ENCODE data around the gene KRTAP10-1. TPM values are rescaled to one million over a fixed set of nuclear protein-coding genes. Genes with fewer than 3 reads are reported as not detected.

KRTAP10-1 gene
- total and polyA plus RNA-seq, 2 of the 13 experiments (the other 11 are each of a cell fraction or from before 2014, with no cell fraction given), result not detected

DNA sequence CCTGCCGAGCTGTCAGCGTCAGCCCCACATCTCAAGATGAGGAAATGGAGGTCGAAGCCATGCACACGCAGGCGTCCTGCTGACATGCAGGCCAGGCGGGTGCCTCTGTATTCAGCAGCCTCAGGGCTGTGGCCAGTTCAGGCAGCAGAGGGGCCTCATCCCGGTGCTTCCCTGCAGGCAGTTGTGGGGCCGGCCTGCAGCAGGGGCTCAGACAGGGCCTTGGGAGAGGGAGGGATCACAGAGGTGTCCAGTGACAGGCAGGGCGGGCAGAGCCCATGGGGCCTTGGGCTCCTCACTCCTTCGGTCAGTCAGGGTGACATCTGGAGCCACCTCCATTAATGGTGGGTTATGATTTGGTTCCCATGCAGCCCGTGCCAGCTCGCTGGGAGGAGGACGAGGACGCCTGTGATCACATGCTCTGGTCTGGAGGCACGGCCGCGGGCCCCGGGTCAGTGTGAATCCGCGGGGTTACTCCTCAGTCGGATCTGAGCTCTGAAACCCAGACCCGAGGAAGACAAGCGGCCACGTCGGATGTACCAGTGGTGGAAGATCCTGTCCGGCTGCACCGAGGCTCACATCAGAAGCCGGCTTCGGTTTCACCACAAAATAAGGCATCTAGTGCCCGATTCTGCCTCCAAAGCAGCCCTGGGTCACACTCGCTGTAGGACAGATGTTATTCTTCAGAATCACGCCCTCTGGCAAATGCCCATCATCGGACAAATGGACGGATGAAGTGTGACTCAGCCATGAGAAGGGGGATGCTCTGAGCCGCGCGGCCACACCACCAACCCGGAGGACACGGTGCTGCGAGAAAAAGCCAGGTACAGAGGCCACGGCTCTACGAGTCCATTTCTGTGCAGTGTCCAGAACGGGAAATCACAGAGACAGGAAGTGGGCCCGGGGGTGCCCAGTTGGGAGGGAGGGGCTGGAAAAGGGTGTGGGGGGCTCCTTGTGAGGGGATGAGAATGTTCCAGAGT lies 33.4 kb downstream of the KRTAP10-1 start (continued):
- TF ChIP-seq, protein P1, sequence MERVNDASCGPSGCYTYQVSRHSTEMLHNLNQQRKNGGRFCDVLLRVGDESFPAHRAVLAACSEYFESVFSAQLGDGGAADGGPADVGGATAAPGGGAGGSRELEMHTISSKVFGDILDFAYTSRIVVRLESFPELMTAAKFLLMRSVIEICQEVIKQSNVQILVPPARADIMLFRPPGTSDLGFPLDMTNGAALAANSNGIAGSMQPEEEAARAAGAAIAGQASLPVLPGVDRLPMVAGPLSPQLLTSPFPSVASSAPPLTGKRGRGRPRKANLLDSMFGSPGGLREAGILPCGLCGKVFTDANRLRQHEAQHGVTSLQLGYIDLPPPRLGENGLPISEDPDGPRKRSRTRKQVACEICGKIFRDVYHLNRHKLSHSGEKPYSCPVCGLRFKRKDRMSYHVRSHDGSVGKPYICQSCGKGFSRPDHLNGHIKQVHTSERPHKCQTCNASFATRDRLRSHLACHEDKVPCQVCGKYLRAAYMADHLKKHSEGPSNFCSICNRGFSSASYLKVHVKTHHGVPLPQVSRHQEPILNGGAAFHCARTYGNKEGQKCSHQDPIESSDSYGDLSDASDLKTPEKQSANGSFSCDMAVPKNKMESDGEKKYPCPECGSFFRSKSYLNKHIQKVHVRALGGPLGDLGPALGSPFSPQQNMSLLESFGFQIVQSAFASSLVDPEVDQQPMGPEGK (CRISPR knock-in tag; IDR thresholded peaks at IDR 0.05), result peak; percentile 78; the same call in 1 of the 2 replicates
- TF ChIP-seq, protein P2, sequence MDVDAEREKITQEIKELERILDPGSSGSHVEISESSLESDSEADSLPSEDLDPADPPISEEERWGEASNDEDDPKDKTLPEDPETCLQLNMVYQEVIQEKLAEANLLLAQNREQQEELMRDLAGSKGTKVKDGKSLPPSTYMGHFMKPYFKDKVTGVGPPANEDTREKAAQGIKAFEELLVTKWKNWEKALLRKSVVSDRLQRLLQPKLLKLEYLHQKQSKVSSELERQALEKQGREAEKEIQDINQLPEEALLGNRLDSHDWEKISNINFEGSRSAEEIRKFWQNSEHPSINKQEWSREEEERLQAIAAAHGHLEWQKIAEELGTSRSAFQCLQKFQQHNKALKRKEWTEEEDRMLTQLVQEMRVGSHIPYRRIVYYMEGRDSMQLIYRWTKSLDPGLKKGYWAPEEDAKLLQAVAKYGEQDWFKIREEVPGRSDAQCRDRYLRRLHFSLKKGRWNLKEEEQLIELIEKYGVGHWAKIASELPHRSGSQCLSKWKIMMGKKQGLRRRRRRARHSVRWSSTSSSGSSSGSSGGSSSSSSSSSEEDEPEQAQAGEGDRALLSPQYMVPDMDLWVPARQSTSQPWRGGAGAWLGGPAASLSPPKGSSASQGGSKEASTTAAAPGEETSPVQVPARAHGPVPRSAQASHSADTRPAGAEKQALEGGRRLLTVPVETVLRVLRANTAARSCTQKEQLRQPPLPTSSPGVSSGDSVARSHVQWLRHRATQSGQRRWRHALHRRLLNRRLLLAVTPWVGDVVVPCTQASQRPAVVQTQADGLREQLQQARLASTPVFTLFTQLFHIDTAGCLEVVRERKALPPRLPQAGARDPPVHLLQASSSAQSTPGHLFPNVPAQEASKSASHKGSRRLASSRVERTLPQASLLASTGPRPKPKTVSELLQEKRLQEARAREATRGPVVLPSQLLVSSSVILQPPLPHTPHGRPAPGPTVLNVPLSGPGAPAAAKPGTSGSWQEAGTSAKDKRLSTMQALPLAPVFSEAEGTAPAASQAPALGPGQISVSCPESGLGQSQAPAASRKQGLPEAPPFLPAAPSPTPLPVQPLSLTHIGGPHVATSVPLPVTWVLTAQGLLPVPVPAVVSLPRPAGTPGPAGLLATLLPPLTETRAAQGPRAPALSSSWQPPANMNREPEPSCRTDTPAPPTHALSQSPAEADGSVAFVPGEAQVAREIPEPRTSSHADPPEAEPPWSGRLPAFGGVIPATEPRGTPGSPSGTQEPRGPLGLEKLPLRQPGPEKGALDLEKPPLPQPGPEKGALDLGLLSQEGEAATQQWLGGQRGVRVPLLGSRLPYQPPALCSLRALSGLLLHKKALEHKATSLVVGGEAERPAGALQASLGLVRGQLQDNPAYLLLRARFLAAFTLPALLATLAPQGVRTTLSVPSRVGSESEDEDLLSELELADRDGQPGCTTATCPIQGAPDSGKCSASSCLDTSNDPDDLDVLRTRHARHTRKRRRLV (CRISPR knock-in tag; IDR thresholded peaks at IDR 0.05), result no peak
- TF ChIP-seq, protein P3, sequence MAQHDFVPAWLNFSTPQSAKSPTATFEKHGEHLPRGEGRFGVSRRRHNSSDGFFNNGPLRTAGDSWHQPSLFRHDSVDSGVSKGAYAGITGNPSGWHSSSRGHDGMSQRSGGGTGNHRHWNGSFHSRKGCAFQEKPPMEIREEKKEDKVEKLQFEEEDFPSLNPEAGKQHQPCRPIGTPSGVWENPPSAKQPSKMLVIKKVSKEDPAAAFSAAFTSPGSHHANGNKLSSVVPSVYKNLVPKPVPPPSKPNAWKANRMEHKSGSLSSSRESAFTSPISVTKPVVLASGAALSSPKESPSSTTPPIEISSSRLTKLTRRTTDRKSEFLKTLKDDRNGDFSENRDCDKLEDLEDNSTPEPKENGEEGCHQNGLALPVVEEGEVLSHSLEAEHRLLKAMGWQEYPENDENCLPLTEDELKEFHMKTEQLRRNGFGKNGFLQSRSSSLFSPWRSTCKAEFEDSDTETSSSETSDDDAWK (CRISPR knock-in tag; IDR thresholded peaks at IDR 0.05), result no peak
- TF ChIP-seq, protein P4, sequence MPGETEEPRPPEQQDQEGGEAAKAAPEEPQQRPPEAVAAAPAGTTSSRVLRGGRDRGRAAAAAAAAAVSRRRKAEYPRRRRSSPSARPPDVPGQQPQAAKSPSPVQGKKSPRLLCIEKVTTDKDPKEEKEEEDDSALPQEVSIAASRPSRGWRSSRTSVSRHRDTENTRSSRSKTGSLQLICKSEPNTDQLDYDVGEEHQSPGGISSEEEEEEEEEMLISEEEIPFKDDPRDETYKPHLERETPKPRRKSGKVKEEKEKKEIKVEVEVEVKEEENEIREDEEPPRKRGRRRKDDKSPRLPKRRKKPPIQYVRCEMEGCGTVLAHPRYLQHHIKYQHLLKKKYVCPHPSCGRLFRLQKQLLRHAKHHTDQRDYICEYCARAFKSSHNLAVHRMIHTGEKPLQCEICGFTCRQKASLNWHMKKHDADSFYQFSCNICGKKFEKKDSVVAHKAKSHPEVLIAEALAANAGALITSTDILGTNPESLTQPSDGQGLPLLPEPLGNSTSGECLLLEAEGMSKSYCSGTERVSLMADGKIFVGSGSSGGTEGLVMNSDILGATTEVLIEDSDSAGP (CRISPR knock-in tag; IDR thresholded peaks at IDR 0.05; ENCODE audit: borderline replicate concordance), result peak; percentile 82; the same call in 1 of the 2 replicates
- TF ChIP-seq HNRNPLL (IDR thresholded peaks at IDR 0.05; ENCODE audit: low read depth, low read length, poor library complexity, severe bottlenecking), result peak; percentile 27
- TF ChIP-seq, protein P5, sequence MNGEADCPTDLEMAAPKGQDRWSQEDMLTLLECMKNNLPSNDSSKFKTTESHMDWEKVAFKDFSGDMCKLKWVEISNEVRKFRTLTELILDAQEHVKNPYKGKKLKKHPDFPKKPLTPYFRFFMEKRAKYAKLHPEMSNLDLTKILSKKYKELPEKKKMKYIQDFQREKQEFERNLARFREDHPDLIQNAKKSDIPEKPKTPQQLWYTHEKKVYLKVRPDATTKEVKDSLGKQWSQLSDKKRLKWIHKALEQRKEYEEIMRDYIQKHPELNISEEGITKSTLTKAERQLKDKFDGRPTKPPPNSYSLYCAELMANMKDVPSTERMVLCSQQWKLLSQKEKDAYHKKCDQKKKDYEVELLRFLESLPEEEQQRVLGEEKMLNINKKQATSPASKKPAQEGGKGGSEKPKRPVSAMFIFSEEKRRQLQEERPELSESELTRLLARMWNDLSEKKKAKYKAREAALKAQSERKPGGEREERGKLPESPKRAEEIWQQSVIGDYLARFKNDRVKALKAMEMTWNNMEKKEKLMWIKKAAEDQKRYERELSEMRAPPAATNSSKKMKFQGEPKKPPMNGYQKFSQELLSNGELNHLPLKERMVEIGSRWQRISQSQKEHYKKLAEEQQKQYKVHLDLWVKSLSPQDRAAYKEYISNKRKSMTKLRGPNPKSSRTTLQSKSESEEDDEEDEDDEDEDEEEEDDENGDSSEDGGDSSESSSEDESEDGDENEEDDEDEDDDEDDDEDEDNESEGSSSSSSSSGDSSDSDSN (CRISPR knock-in tag; IDR thresholded peaks at IDR 0.05), result peak; percentile 55; the same call in 1 of the 2 replicates
- TF ChIP-seq GABPB1 (CRISPR knock-in tag; IDR thresholded peaks at IDR 0.05), result no peak; the same call in 1 of the 2 replicates
- peak; percentile 98 for TF ChIP-seq ZNF335 (CRISPR knock-in tag; IDR thresholded peaks at IDR 0.05)
- no peak for TF ChIP-seq RBAK (CRISPR knock-in tag; IDR thresholded peaks at IDR 0.05)
- TF ChIP-seq ZNF350 (CRISPR knock-in tag; IDR thresholded peaks at IDR 0.05; ENCODE audit: borderline replicate concordance, low read depth), result peak; percentile 30; the same call in 1 of the 2 replicates
- no peak for TF ChIP-seq GABPA (IDR thresholded peaks at IDR 0.05; ENCODE audit: low read depth, low read length)
- TF ChIP-seq GABPA (CRISPR knock-in tag; IDR thresholded peaks at IDR 0.05; ENCODE audit: low read depth), result 0 out of 2 replicates have a peak, but pooled peaks have one; percentile 40
- no peak for TF ChIP-seq SOX6 (IDR thresholded peaks at IDR 0.05)
- TF ChIP-seq SOX6 (CRISPR knock-in tag; IDR thresholded peaks at IDR 0.05), result peak; percentile 14; the same call in 1 of the 2 replicates
- no peak for TF ChIP-seq CAMTA2 (CRISPR knock-in tag; IDR thresholded peaks at IDR 0.05; ENCODE audit: borderline replicate concordance)

All from HepG2 (cell line).